Activated naive CD8-positive, alpha-beta T cell treated with anti-CD3 and anti-CD28 coated beads for 36 hours (primary cell): ENCODE data around the gene TIMMDC1. TPM values are rescaled to one million over a fixed set of nuclear protein-coding genes. Genes with fewer than 3 reads are reported as not detected.
A peak's percentile ranks its signal among the peaks of the same experiment; 100 is the strongest.

Source experiments
- DNase-seq: peaks from one replicate; pipeline ENCODE4 v3.0.0; 2021
- H3K27ac Mint-ChIP-seq: one replicate; pipeline ENCODE4 v1.8.0; 2022; ENCODE audit warnings: mild to moderate bottlenecking, moderate library complexity, mixed read lengths
- H3K27me3 Mint-ChIP-seq: one replicate; pipeline ENCODE4 v1.8.0; 2022; ENCODE audit warnings: mild to moderate bottlenecking, mixed read lengths
- H3K36me3 Mint-ChIP-seq: one replicate; pipeline ENCODE4 v1.8.0; 2021; ENCODE audit warnings: mild to moderate bottlenecking, mixed read lengths
- H3K4me1 Mint-ChIP-seq: one replicate; pipeline ENCODE4 v1.8.0; 2021; ENCODE audit warnings: mixed read lengths
- H3K4me3 Mint-ChIP-seq: one replicate; pipeline ENCODE4 v1.8.0; 2022; ENCODE audit warnings: mild to moderate bottlenecking, moderate library complexity, mixed read lengths
- H3K9me3 Mint-ChIP-seq: one replicate; pipeline ENCODE4 v1.8.0; 2022; ENCODE audit warnings: mixed read lengths
- total RNA-seq, 2 experiments: library from RNA; stranded (reverse); gene quantifications; one replicate each; pipeline ENCODE4 v1.2.3, GENCODE V29; 2021

Gene TIMMDC1
- total RNA-seq, 2 experiments from 2014 or later = 144 to 150 TPM

GRCh38 chr3:119494597-119494996, 3.8 kb upstream of the TIMMDC1 start:
- Mint-ChIP-seq H3K9me3 (no peaks in the 10 kb centered on the region), H3K36me3 (peaks cover 43% of the 10 kb centered on the region), H3K4me3 (no peak overlapping the region), H3K4me1 (peaks cover 28% of the 10 kb centered on the region), H3K27me3 (no peaks in the 10 kb centered on the region), H3K27ac (no peak overlapping the region)
- no peak for DNase-seq

- Mint-ChIP-seq H3K4me1 (peaks cover 38% of the 10 kb centered on the region), H3K27ac (peak overlapping the region; percentile 99), H3K4me3 (peak overlapping the region; percentile 98), H3K27me3 (no peaks in the 10 kb centered on the region), H3K36me3 (peaks cover 41% of the 10 kb centered on the region), H3K9me3 (no peaks in the 10 kb centered on the region)
- DNase-seq = peak; percentile 4
Observed at GRCh38 chr3:119497820-119498185, 544 bp upstream of the TIMMDC1 start.

GRCh38 chr3:119500265-119500664, 1.9 kb downstream of the TIMMDC1 start:
- no peaks in the 10 kb centered on the region for H3K9me3 Mint-ChIP-seq
- H3K27me3 Mint-ChIP-seq = no peaks in the 10 kb centered on the region
- DNase-seq = no peak
- H3K36me3 Mint-ChIP-seq = peaks cover 41% of the 10 kb centered on the region
- peak overlapping the region; percentile 98 for H3K4me3 Mint-ChIP-seq
- H3K4me1 Mint-ChIP-seq = peaks cover 33% of the 10 kb centered on the region
- no peak overlapping the region for H3K27ac Mint-ChIP-seq

- no peaks in the 10 kb centered on the region for H3K9me3 Mint-ChIP-seq
- peaks cover 43% of the 10 kb centered on the region for H3K36me3 Mint-ChIP-seq
- DNase-seq = no peak
- H3K4me1 Mint-ChIP-seq = peaks cover 36% of the 10 kb centered on the region
- H3K27ac Mint-ChIP-seq = no peak overlapping the region
- peak overlapping the region; percentile 98 for H3K4me3 Mint-ChIP-seq
- H3K27me3 Mint-ChIP-seq = no peaks in the 10 kb centered on the region
Observed at GRCh38 chr3:119500901-119501300, 2.6 kb downstream of the TIMMDC1 start.

- peaks cover 58% of the 10 kb centered on the region for H3K36me3 Mint-ChIP-seq
- H3K4me1 Mint-ChIP-seq = peaks cover 43% of the 10 kb centered on the region
- no peaks in the 10 kb centered on the region for H3K27me3 Mint-ChIP-seq
- H3K9me3 Mint-ChIP-seq = no peaks in the 10 kb centered on the region
- peak overlapping the region; percentile 89 for H3K27ac Mint-ChIP-seq
- DNase-seq = no peak
- peak overlapping the region; percentile 66 for H3K4me3 Mint-ChIP-seq
Observed at GRCh38 chr3:119506631-119507030, 8.3 kb downstream of the TIMMDC1 start.

- no peak for DNase-seq
- H3K9me3 Mint-ChIP-seq = no peaks in the 10 kb centered on the region
- peak overlapping the region; percentile 66 for H3K4me3 Mint-ChIP-seq
- H3K27ac Mint-ChIP-seq = peak overlapping the region; percentile 89
- peaks cover 56% of the 10 kb centered on the region for H3K36me3 Mint-ChIP-seq
- H3K27me3 Mint-ChIP-seq = no peaks in the 10 kb centered on the region
- peaks cover 41% of the 10 kb centered on the region for H3K4me1 Mint-ChIP-seq
Observed at GRCh38 chr3:119507404-119507803, 9.1 kb downstream of the TIMMDC1 start.

GRCh38 chr3:119508172-119508845, 10.0 kb downstream of the TIMMDC1 start:
- peak overlapping the region; percentile 16 for H3K4me3 Mint-ChIP-seq

GRCh38 chr3:119510690-119511089, 12.3 kb downstream of the TIMMDC1 start:
- Mint-ChIP-seq H3K4me1 (peaks cover 46% of the 10 kb centered on the region), H3K27me3 (no peaks in the 10 kb centered on the region), H3K27ac (no peak overlapping the region), H3K9me3 (no peaks in the 10 kb centered on the region), H3K4me3 (no peak overlapping the region), H3K36me3 (peaks cover 65% of the 10 kb centered on the region)
- DNase-seq = no peak

More at GRCh38 chr3:119508172-119508845, 10.0 kb downstream of the TIMMDC1 start:
- peak overlapping the region; percentile 89 for H3K27ac Mint-ChIP-seq
- H3K9me3 Mint-ChIP-seq = no peaks in the 10 kb centered on the region
- peak; percentile 40 for DNase-seq
- peaks cover 60% of the 10 kb centered on the region for H3K36me3 Mint-ChIP-seq
- H3K27me3 Mint-ChIP-seq = no peaks in the 10 kb centered on the region
- H3K4me1 Mint-ChIP-seq = peaks cover 46% of the 10 kb centered on the region

- Mint-ChIP-seq H3K4me1 (peaks cover 16% of the 10 kb centered on the region), H3K27ac (no peak overlapping the region), H3K36me3 (peaks cover 62% of the 10 kb centered on the region), H3K4me3 (no peak overlapping the region), H3K27me3 (no peaks in the 10 kb centered on the region), H3K9me3 (peaks cover under 1% of the 10 kb centered on the region)
- no peak for DNase-seq
Observed at GRCh38 chr3:119514637-119515036, 16.3 kb downstream of the TIMMDC1 start.

GRCh38 chr3:119517112-119517511, 18.8 kb downstream of the TIMMDC1 start:
- H3K9me3 Mint-ChIP-seq = peaks cover 7% of the 10 kb centered on the region
- H3K4me1 Mint-ChIP-seq = peaks cover 14% of the 10 kb centered on the region
- DNase-seq = no peak
- no peak overlapping the region for H3K27ac Mint-ChIP-seq
- H3K4me3 Mint-ChIP-seq = no peak overlapping the region
- H3K36me3 Mint-ChIP-seq = peaks cover 79% of the 10 kb centered on the region
- H3K27me3 Mint-ChIP-seq = no peaks in the 10 kb centered on the region

- Mint-ChIP-seq H3K9me3 (peaks cover 7% of the 10 kb centered on the region), H3K27ac (no peak overlapping the region)
Observed at GRCh38 chr3:119518026-119518425, 19.7 kb downstream of the TIMMDC1 start.

GRCh38 chr3:119524931-119525662, 26.8 kb downstream of the TIMMDC1 start:
- Mint-ChIP-seq H3K4me1 (peaks cover 3% of the 10 kb centered on the region), H3K4me3 (no peak overlapping the region), H3K36me3 (peaks cover 50% of the 10 kb centered on the region), H3K27ac (no peak overlapping the region), H3K9me3 (peaks cover 2% of the 10 kb centered on the region), H3K27me3 (no peaks in the 10 kb centered on the region)
- no peak for DNase-seq

More at GRCh38 chr3:119518026-119518425, 19.7 kb downstream of the TIMMDC1 start:
- Mint-ChIP-seq H3K4me3 (no peak overlapping the region), H3K27me3 (no peaks in the 10 kb centered on the region), H3K4me1 (peaks cover 12% of the 10 kb centered on the region), H3K36me3 (peaks cover 77% of the 10 kb centered on the region)
- DNase-seq = no peak

GRCh38 chr3:119527714-119528113, 29.4 kb downstream of the TIMMDC1 start:
- peaks cover 3% of the 10 kb centered on the region for H3K4me1 Mint-ChIP-seq
- no peak overlapping the region for H3K4me3 Mint-ChIP-seq
- no peaks in the 10 kb centered on the region for H3K9me3 Mint-ChIP-seq
- H3K36me3 Mint-ChIP-seq = peaks cover 31% of the 10 kb centered on the region
- H3K27me3 Mint-ChIP-seq = no peaks in the 10 kb centered on the region
- no peak for DNase-seq
- no peak overlapping the region for H3K27ac Mint-ChIP-seq

- H3K36me3 Mint-ChIP-seq = peaks cover 24% of the 10 kb centered on the region
Observed at GRCh38 chr3:119529883-119530282, 31.5 kb downstream of the TIMMDC1 start.

GRCh38 chr3:119530456-119530855, 32.1 kb downstream of the TIMMDC1 start:
- no peaks in the 10 kb centered on the region for H3K27me3 Mint-ChIP-seq
- H3K27ac Mint-ChIP-seq = no peak overlapping the region
- no peaks in the 10 kb centered on the region for H3K9me3 Mint-ChIP-seq
- H3K36me3 Mint-ChIP-seq = peaks cover 20% of the 10 kb centered on the region
- no peak overlapping the region for H3K4me3 Mint-ChIP-seq
- no peak for DNase-seq
- H3K4me1 Mint-ChIP-seq = no peaks in the 10 kb centered on the region

More at GRCh38 chr3:119529883-119530282, 31.5 kb downstream of the TIMMDC1 start:
- DNase-seq = no peak
- no peak overlapping the region for H3K27ac Mint-ChIP-seq
- no peaks in the 10 kb centered on the region for H3K4me1 Mint-ChIP-seq
- H3K9me3 Mint-ChIP-seq = no peaks in the 10 kb centered on the region
- H3K27me3 Mint-ChIP-seq = no peaks in the 10 kb centered on the region
- no peak overlapping the region for H3K4me3 Mint-ChIP-seq
